HG02981 (cell line): ENCODE data around the gene TANC1.
"Not testable (repeated sequence)": the region's sequence is repeated elsewhere in the genome, so short reads cannot be mapped to it uniquely, and the experiment has no call there.

ENCODE experiments used
- ATAC-seq: cut with Tn5 transposase; IDR thresholded peaks from one replicate; pipeline ENCODE4 v1.9.1; 2021; ENCODE audit warnings: mild to moderate bottlenecking, moderate library complexity; ENCODE audit not compliant: unreplicated experiment

TANC1 gene

DNA sequence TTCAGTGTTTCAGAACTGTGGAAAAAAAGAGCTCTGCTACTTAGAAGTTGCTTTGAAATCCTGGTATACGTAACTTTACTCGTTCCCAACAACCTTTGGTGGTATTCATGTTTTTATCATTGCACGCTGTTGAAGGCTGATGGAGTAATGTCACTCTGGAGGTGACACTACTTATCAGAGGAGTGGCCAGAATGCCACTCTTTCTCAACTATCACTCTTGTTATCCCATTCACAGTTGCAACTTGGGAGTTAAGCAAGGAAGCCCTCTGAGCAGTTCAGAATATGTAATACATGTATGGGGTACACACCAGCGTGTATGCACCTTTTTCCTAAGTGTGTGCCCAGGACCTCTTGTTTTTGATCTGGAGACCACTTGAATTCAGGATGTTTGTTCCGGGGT is 53.6 kb downstream of the TANC1 start:
- no peak for ATAC-seq

DNA sequence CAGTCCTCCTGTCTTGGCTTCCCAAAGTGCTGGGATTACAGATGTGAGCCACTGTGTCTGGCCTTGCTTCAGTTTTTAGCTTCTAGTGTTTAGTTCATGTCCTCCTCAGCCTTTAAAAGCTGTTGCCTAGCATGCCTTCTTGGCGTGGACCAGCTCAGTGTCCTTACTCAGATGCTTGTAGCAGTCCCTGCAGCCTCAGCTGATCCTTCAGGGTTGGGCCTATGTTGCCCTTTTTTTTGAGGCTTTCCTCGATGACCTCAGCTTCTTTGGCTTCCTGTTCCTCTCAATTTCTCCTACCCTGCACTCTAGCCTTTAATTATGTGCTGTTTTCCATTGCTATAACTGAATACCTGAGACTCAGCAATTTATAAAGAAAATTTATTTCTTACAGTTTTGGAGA is 57.7 kb downstream of the TANC1 start:
- no peak for ATAC-seq

DNA sequence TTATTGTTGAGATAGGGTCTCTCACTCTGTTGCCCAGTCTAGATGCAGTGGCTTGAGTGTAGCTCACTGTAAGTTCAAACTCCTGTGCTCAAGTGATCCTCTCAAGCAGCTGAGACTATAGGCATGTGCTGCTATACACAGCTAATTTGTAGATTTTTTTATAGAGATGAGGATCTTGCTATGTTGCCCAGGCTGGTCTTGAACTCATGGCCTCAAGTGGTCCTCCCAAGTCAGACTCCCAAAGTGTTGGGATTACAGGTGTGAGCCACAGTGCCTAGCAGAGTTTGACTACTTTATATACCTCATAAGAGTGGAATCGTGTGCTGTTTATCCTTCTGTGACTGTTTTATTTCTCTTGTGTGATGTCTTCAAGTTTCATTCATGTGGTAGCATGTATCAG is 60.3 kb downstream of the TANC1 start:
- no peak for ATAC-seq

DNA sequence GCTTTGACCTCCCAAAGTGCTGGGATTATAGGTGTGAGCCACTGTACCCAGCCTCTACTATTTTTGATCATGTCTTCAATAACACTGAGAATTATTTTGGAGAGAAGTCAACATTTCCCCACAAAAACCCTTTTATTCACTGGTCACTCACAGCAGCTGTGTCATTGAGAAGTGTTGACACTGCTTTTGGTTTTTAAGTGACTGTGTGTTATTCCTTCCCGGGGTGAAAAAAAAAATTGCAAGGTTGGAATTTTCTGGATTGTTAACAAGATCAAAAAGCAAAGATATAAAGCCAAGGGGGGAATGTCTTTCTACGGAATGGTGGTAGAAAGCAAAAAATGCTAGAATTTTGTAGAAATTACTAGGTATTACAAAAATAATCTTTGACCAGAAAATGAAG is 61.5 kb downstream of the TANC1 start:
- ATAC-seq, result no peak

DNA sequence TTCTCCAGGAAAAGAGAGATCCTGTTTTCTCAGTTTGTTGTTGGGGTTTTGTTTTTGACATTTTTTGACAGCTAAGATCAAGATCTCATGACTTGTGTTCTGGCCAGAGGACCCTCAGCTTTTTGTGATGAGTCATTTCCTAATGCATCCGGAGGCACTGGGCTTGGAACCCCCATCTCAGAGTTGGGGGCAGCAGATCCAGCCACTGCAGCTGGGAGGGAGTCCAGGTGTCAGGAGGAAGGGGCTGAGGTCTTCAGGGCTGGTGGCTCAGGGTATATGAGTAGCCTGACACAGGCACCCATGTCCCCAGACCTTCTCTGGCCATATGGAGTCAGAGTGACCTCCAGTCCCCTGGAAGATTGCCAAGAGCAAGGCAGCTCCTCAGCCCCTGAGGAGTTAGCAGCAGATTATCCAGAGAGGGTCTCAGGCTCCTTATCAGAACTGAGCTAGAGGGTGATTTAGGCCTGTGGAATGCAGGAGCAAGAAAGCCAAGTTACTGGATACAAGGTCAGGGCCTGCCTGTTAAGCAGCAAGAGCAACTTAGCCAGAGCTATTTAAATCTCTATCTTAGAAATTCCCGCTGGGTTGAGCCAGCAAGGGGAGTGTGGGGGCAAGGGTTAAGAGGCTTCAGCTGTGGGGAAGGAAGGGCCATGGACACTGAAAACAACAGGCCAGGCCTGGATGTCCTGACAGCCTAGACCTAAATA is 62.4 kb downstream of the TANC1 start:
- ATAC-seq, result no peak

DNA sequence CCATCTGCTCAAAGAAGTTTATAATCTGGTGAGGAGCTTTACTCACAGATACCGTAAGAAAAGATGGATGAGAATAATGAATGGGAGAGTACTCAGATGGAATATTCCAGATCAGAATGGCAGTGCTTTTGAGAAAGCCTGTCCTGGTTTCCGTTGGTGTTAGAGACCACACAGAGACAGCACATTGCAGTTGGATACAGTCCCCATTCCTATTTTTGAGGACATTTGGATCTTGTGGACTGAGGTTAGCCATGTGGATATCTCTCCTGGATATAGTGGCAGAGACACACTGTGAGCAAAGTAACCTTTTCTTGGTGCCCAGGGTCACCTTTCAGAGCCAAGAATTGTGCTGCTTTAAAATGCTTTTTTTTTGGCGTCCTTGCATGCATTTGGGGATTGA is 63.7 kb downstream of the TANC1 start:
- ATAC-seq, result no peak

DNA sequence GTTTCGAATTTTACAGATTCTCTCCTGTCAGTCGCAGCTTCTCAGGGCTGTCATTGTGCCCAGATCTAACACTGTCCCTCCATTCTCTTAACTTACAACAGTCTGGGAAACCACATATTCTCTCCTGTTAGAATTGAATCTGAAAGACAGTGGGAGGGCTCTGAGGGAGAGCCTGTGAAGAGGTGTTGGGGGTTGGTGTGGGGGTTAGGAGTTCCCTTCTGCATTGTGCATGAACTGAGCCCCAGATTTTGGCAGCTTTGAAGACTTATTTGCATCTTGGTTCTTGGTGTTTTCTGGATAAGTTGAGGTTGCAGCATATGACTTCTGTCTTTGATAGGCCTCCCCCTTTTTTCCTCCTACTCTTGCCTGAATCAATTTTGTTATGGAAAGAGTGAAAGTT is 64.1 kb downstream of the TANC1 start:
- ATAC-seq, result no peak

DNA sequence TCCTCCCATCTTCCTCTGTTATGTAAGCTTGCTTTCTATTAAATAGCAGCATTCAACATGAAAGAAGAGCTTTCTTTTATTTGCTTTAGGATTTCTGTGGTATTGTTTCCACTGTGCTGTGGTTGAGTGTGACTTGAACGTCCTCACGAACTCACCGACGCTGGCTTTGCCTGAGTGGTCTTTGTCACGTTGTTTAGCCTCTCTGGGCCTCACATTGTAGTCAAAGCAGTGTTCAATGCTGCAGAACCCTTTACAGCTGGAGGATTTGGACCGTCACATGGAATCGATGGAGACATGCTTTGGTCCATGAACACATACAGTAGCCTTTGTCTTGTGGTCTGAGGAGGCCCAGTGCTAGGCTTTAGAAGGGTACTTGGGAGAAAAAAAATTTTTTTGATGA is 66.3 kb downstream of the TANC1 start:
- ATAC-seq, result no peak

DNA sequence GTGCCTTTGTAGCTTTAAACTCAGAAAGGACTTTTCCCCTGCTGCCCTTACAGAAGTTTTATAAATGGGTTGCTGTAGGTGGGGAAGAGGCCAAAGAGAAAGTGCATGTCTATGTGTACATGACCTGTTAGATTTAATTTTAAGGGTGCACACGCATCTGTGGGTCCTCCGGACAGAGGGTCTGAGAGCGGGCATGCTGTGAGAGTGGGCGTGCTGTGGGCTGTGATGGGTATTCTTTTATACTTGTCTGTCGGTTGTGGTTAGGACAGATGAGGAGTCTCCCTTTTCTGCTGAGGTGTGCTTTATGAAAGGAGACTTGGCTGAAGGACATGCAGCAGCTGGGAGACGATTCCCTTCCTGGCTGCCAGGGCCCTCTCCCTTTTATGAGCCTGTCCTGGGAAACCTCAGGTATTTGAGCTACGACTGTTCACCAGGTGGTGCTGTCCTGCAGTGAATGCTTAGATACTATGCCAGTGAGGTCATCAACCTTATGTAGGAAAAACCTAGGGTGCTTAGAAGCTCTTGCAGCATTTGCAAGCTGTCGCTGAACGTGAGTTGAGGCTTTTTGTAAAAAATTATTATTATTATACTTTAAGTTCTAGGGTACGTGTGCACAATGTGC is 67.5 kb downstream of the TANC1 start:
- no peak for ATAC-seq

DNA sequence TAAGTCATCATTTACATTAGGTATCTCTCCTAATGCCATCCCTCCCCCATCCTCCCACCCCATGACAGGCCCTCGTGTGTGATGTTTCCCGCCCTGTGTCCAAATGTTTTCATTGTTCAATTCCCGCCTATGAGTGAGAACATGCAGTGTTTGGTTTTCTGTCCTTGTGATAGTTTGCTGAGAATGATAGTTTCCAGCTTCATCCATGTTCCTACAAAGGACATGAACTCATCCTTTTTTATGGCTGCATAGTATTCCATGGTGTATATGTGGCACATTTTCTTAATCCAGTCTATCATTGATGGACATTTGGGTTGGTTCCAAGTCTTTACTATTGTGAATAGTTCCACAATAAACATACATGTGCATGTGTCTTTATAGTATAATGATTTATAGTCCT is 68.0 kb downstream of the TANC1 start:
- ATAC-seq, result not testable (repeated sequence)

DNA sequence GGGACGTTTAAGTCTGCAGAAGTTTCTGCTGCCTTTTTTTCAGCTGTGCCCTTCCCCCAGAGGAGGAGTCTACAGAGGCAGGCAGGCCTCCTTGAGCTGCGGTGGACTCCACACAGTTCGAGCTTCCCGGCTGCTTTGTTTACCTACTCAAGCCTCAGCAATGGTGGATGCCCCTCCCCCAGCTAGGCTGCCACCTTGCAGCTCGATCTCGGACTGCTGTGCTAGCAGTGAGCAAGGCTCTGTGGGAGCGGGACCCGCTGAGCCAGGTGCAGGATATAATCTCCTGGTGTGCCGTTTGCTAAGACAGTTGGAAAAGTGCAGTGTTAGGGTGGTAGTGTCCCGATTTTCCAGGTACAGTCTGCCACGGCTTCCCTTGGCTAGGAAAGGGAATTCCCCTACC is 72.9 kb downstream of the TANC1 start:
- ATAC-seq, result not testable (repeated sequence)

DNA sequence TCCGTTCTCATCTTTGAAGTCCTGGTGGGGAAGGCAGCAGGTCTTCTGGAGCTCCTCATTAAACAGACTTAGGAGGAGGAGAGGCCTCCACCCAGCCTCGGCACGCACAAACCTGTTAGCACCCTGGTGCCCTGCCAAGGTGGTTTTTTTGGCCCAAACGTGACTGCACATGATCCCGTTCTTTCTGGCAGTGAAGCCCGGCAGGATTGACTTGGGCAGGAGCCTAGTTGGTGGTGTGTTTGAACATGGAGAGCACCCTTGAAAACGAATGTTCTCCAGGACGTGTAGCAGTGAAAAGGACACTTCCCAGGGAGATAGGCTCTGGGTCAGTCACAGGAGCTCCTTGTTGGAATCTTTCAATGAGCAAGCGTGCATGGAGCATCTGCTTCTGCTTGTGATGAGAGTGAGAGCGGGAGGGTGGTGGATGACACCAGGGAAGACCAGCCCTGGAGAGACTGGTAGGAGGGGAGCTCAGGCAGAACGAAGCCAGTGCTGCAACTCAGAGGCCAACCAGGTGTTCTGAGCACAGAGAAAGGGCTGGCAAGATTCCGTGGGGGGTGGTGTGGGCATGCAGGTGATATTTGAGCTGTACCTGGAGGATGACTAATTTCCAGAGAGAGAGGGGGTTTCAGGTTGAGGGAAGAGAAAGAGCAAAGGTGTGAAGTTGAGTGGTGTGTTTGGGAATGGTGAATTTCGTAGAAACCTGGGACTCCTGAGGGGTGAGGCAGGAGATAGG is 73.8 kb downstream of the TANC1 start:
- no peak for ATAC-seq

DNA sequence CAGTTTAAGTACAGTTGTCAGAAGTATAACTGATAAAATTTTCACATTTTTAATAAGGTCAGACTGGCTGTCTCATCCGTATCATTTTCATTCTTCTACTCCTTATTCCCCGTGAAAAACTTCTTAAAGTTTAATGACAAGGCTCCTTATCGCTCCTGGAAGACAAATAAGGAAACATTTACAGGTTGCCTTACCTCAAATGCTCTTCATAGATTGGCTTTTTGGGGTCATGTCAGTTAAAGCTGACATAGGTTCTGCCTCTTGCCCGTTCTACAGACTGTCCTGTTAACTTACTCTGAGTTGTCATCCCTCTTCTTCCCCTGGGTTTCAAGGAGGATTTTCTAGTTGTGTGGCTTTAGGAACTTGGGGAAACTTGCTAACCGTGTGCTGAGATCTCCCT is 75.3 kb downstream of the TANC1 start:
- ATAC-seq, result no peak

DNA sequence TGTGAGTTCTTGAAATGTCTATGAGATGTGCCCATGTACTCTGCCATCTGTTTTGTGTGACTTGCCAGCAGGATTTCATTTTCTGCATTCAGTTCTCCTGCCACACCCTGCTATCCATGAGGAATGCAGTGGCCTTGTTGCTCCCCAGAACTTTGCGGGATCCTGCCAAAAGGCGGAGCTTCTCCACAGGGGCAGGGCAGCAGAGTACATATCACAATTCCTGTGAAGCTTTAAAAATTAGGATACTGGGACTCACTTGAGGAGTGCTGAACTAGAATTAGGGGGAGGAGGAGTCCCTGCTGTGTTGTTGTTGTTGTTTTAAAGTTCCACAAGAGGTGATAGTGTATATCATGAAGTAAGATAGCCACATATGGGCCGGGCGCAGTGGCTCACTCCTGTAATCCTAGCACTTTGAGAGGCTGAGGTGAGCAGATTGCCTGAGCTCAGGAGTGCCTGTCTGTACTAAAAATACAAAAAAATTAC is 76.4 kb downstream of the TANC1 start:
- ATAC-seq, result no peak

DNA sequence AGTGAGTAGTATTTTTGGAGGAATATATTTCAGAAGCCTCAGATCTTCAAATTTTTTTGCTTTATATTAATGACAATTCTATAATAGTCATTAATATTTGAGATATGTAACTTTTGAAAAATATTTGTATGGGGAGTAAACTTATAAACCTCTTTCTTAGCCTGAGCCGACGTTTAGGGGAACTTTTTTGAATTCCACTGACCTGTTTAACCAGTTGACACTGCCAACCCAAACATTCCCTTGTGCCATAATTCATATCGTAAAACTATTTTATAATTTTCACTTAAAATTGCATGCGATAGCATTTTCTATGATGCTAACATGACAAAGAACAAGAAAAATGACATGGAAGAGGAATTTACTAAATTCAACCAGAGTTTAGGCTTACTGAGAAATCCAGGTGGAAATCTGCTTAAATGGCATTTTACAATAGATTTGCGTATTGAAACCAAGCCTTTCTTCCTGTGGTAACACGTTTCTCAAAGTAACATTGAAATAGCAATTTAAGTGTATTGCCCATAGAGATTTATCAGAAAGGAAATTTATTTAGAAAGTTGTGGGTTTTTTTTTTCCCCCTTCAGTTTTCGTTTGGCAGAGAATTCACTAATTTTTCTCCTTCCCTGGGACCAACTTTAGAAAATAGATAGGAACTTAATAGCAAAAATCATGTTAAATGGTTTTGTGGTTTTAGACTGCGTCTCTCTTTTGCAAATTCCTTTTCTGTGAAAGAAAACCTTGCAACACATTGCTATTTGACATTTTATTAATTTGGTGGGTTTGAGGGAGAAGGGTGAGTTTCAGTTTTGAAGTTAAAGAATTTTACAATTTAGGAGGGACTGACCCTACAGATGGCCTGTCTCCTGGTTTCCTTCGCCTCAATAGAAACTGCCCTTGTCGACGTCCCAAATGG is 77.4 kb downstream of the TANC1 start:
- no peak for ATAC-seq

DNA sequence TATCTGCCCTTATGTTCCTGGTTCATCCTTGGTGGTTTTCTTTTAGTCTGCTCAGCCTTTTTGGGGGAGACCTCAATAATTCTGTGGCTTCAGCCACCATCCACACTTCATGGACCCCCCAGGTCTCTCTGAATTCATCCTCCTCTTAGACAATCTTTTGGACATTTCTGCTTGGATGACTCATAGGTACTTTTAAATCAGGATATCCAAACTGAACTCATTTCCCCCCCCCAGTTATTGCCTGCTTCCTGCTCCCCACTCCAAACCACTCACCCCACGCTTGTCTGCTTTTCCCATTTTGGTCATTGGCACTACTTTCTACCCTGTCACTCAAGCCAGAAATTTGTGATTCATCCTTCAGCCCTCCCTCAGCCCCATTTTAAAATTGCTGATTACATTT is 78.5 kb downstream of the TANC1 start:
- no peak for ATAC-seq

DNA sequence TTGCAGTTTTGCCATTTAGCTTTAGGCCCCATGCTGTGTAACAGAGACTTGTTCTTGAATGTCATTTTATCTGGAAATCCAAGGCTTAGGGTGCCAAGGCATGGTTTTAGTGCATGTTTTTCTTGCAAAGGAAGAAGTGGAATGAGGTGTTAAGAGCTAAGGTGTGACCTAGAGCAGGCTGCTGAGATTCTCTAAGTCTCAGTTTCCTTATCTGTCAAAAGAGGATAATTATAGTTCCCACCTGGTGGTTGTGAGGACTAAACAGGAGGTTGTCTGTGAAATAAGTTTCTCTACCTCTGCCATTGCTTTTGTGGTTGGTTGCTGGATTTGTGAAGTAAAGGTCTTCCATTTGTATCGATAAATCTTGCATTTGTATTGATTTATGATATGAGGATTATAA is 82.0 kb downstream of the TANC1 start:
- ATAC-seq, result no peak

DNA sequence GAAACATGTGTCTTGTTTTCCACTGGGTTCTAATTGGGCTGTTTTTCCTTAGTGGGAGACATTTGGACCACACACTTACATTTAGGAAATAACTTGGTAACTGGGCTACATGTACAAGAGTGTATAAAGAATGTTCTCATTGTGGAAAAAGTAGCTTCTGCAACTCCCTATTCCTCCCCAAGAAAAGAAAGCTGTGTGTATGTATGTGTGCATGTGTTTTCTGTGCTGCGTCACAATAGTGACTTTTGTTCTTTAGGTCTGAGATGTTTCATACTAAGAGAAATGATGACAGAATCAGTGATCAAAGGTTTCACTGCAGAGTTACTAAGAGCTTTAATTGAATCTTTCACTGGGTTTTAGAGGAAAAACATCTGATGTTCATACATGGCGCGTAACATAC is 82.7 kb downstream of the TANC1 start:
- no peak for ATAC-seq

DNA sequence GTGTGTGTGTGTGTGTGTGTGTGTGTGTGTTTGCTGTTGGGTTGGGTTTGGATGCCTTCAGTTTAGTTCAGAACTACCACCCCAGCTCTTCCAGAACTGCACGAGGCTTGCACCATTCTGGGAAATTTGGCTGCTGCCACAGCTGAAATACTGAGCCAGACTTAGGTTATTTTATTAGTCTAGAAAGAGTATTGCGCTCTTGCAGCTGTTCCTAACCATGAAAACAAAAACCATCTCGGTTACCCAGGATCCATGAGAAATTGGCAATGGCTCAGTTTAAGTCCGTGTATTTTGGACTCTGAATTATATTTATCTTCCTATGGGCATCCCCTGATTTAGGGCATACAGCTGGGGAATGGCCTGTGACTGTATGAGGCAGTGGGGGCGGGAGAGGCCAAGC is 83.2 kb downstream of the TANC1 start:
- no peak for ATAC-seq

DNA sequence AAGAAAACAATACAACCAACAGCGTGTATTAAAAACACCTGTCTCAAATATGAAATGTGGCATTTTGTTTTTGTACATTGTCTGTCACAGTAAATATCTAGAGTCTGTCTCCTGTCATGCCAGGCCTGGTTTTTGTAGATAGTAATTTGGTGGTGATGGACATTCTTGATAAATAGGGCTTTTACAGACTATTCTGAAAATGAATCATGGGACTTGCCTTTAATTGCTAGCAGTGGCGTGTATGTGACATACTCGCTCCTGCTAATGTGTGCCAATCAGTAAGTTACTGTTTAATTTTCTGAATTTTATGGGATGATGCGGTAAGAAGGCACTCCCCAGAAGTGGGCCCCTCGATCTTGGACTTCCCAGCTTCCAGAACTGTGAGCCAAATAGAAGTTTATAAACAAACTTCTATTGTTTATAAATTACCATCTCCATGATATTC is 83.7 kb downstream of the TANC1 start:
- ATAC-seq, result no peak
